RPMI7951 (cell line): ENCODE data around the gene ACSBG1. TPM values are rescaled to one million over a fixed set of nuclear protein-coding genes. Genes with fewer than 3 reads are reported as not detected.
A peak's percentile ranks its signal among the peaks of the same experiment; 100 is the strongest.
"Not testable (repeated sequence)": the region's sequence is repeated elsewhere in the genome, so short reads cannot be mapped to it uniquely, and the experiment has no call there.

Source experiments
- DNase-seq: peaks from one replicate; pipeline ENCODE4 v3.0.0-alpha.2; 2012; ENCODE audit warnings: low read depth
- total RNA-seq: library from RNA; depleted of rRNA; stranded (reverse); fragments of >200 nt; shearing (Covaris generic); gene quantifications from 2 replicates; pipeline ENCODE4 v1.2.3, GENCODE V29; 2014

ACSBG1 gene
- total RNA-seq, 1 experiment from 2014 or later = 0.24 TPM

DNA sequence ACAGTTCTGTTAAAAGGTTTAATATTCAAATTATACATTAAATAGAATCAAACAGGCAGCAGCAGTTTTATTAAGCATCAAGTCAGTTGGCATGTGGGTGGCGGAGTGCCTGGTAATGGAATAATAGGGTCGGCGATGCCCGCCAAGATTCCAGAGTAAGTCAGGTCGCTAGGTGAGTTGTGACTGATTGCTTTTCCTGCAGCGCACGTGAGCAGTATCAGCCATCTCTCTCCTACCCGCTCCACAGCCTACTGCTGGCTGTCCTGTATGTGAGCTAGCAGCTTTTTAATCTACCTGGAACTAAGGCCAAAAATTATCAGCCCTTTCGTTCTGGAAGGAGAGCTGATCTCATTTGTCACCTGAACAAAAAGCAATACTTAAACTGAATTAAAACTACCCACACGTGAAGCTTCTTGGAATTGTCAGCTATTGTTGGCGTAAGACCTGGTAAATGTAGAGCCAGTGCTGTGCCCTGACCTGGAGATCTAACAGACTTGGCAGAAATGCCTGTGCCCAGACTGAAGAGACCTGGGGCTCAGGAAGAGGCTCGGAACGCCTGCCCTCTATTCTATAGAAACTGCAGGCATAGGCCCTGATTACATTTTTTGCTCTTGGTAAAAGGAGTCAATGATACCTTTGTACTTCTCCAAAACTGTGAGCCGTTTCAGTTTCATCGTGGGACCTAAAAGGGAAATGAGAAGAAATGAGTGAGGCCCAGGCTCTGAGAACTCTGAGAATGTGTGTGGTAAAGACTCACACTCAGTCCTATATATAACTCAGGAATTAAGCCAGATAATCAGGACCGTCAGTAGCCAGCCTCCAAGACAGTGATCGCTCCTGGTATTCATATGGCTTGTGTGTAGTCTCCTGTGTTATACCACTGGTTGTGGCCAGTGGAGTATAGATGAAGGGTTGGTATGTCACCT, 63.3 kb downstream of the ACSBG1 start:
- no peak for DNase-seq

DNA sequence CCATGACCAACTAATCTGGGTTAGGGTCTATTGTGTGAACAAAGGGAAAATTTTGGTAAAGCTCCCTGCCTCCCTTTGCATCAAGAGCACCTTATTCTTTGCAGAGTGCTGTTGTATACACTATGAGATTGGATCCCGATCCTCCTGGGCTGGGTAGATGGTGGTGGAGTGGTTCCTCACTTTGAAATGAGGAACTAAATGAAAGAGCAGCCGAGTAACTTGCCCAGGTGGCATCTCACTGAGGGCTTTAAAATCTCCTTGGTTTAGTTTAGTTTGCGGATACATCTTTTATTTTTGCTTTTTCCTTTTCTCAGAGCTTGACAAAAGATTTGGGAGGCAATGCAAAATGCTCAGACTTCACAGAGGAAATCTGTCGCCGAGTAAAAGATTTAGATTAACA, 65.8 kb downstream of the ACSBG1 start:
- no peak for DNase-seq

DNA sequence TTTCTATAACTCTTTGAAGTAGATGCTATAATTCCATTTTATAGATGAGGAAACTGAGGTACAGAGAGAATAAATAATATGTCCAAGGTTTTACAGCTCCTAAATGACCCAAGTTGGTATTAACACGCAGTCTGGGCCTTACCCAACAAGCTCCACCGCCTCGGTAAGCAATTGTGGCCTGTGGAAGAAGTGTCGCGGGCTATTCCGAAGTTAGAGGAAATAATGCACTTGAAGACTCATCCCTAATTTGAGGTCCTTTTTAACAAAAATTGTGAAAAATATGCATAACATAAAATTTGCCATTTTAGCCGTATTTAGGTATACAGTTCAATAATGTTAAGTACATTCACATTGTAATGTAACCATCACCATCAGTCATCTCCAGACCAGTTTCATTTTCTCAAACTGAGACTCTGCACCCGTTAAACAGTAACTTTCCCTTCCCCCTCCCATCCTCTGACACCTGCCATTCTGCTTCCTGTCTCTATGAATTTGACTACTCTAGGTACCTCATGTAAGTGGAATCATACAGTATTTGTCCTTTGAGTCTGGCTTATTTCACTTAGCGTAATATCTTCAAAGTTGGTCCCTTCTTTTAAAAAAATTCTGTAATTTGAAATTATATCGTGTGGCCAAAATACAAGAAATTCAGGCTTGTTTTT, 67.0 kb downstream of the ACSBG1 start:
- no peak for DNase-seq

DNA sequence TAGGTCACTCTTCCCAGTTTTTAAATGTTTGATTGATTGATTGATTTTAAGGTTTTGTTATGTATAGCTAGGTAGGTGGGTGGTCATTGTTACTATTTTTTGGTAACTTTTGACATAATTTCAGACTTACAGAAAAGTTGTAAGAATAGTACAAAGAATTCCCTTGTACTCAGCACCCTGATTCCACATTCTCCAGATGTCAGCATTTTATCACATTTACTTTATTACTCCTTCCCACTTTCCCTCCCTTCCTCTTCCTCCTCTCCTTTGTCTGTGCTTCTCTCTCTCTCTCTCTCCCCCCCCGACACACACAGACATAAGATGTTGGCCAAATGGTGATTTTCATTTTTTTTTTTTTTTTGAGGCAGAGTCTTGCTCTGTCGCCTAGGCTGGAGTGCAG, 70.4 kb downstream of the ACSBG1 start:
- DNase-seq = no peak

DNA sequence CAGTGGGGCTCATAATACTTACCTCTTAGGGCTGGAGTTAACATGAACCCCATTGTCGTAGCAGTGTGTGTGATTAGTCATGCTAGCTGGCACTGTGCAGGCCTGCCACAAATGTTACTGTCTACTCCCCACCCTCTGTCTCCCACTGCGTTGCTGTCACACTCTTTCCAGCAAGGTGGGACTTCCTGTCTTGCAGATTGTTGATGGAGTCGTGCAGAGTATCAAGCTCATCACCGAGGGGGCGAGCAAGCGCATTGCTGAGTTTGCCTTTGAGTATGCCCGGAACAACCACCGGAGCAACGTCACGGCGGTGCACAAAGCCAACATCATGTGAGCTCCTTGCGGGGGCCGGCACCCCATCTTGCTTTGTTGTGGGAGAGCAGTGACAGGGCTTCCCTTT, 72.3 kb downstream of the ACSBG1 start:
- no peak for DNase-seq

DNA sequence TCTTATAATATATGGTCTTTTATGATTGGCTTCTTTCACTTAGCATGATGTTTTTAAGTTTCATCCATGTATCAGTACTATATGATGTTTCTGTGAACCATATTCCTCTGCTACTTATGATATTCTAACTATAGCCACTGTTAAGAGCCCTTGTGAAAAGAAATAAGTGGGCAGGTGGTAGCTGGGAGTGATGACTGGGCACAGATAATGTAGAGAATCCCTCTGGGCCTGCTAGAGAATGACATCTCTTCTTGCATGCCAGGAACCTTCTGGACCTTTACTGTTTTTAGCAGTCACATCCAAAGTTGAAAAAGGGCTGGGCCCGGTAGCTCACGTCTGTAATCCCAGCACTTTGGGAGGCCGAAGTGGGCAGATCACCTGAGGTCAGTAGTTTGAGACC, 75.0 kb downstream of the ACSBG1 start:
- DNase-seq = no peak

DNA sequence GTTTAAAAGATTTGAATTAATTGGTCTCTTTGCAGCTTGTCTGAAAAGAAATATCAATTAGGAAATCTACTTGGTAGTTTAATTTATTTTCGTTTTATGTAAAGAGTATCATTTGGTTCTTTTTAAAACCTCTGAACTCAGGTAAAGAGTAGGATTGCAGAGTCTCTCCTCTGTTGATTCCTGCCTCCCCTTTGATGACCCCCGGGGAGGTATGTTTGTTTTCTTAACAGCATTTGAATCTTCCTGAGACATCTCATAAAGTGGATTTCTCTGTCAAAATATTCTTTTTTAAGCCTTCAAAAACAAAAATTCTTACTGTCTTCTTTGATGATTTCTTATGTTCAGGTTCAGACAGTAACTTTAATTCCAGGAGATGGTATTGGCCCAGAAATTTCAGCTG, 77.2 kb downstream of the ACSBG1 start:
- DNase-seq = no peak

DNA sequence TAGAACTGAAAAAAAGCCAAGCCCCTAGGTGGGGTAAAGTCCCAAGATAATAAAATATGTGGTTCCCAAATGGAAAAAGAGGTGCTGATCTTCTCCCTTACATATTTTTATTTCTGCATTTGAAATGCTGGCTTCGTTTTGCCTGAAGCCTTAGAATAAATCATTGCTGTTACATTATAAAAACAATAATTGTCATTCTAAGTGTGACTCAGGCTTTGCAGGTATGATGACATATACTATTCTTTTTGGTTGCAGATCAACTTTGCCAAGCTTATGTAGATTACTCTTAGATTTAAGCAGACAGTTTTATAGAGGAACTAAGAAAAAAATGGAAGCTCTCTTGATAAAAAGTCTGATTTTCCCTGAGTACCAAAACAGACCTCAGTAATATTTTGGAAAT, 77.7 kb downstream of the ACSBG1 start:
- no peak for DNase-seq

DNA sequence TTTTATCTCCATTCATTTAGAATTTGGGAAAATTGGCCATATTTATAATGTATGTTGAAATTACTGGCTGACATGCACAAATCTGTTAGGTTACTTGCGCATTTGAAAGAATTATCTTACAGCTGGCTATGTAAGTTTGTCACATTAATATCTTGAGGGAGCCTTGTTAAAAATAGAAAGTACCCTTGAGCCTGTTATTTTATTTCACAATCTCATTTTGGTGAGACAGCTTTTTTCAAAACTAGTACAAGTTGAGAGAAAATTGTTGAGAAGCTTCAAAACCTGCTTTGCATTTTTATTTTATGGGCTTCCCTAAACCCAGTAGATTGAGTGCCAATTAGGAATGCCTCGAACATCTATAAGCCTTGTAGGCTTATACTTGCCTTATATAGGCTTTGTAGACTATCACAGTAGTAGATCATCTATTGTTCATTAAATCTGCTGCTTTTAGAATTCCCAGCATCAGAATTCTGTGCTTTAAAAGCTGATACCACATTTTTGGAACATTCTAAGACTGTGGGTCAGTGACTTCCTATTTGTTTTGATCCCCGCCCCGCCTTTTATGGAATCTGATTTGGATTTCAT, 78.9 kb downstream of the ACSBG1 start:
- no peak for DNase-seq

DNA sequence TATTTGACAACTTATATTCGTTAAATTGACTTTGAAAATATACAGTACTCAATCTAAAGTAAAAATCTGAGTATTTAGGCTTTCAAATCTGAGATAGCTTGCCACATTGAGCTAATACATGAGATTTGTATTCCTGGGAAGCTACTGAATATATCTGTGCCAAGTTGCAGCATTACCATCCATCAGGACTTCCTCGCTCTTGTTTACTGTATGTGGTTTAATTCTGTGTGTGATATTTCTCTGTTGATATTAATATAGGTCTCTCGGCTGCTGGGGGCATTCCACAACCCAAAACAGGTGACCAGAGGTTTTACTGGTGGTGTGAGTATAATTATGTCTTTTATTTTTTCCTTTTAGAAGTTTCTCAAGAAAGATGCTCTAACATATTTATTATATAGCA, 79.4 kb downstream of the ACSBG1 start:
- no peak for DNase-seq

DNA sequence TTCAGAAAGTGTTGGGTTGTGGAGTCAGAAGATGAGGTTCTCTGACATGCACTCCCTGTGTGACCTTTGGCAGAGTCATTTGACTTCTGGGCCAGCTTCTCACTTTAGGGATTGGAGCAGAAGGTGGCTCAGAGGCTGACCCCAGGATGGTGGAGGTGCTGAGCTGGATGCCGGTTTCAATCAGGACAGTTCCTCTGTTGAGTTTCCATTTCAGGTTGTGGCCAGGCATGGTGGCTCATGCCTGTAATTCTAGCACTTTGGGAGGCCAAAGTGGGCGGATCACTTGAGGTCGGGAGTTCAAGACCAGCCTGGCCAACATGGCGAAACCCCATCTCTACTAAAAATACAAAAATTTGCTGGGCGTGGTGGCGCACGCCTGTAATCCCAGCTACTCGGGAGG, 83.3 kb downstream of the ACSBG1 start:
- not testable (repeated sequence) for DNase-seq

DNA sequence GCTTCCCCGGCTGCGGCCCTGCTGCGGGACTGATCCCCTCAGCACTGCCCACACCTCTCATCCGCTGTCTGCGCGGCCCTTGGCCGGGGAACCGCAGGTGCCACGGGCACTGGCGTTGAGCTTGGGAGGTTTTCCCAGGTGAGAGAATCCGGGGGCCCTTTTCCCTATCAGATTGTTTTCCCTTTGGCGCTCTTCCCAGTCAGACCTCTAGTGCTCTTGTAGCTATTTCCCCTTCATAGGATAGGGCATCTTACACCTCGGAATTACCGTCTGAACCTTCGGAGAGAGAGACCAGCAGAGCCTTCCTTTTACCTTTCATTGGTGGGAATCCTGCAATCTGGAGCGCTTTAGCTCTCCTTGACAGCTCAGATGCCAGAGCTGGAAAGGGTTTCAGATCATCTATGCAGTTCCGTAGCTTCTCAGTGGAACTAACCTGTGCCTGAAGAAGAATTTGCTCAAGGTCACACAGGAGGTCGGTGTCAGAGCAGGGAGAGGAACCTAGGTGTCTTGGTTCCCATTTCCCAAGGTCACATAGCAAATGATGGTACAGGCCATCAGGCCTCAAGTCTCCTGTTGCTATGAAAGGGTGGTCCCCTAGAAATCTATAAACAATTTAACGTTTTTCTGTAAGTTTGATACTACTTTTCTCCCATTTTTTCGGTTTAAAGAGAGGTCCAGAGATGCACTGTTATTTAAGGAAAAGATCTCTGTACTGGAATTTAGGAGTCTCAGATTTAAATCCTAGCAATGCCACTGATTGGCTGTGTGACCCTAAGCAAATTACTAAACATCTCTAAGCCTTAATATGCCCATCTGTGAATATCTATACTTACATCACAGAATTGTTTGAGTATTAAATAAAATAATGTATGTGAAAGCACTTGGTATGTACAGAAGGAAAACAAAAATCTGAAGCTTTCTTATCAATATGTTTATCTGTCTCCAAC, 84.3 kb downstream of the ACSBG1 start:
- DNase-seq = no peak

DNA sequence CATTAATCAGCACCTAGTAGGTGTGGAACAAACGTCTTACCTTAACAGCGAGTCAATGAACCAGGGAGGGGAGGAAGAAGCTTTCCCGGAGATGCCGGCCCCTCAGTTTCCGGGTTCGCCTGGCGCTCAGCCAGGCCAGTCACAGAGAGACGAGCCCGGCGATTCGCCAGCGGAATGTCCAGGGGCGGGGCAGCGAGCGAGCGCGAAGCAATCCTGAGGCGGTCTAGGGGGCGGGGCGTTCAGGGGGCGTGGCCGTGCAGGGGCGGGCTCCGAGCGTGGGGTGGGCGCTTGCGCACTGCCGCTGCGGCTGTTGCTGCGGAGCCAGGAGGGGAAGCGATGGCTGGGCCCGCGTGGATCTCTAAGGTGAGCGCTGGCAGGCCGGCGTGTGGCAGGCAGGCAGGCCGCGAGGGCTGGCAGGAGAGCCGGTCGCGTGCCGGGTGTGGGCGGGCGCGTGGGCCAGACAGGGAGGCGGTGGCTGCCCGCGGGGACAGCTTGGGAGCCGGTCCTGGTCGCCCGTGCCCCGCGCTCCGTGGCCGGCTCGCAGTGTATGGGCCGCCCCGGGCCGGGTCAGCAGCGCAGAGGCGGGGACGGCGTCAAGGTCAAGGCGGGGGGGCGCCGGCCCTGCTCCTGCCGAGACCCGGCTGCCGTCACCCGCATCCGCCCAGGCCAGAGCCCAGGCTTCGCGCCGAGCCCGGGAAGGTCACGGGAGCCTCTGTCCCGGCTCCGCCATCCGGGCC, 85.1 kb downstream of the ACSBG1 start, which contains the start of gene IDH3A:
TSS of gene IDH3A (plus strand) at position 295 of the 737 bp plus-strand sequence. CDS start at position 337, 42 bp downstream.
- peak; percentile 94 for DNase-seq

DNA sequence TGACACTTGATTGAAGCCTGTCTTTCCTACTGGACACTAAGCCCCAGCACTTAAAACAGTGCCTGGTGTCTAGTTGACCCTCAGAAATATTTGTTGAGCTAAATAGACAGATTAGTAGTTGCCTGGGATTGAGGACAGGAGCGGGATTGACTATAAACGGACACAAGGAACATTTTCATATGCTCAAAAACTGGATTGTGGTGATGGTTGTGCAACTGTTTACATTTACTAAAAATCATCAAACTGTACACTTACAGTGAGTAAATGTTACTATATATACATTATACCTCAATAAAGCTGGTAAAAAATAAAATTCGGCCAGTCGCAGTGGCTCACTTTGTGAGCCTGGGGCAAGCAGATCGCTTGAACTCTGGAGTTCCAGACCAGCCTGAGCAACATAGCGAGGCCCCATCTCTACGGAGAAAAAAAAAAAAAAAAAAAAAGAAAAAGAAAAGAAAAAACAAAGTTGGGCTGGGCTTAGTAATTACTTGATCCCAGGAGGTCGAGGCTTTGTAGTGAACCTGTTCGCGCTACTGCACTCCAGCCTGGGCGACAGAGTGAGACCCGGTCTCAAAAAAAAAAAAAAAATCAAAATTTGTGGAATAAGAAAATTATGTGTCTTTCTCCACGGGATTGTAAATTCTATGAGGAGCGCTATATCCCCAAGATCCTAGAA, 85.8 kb downstream of the ACSBG1 start:
- DNase-seq = no peak

DNA sequence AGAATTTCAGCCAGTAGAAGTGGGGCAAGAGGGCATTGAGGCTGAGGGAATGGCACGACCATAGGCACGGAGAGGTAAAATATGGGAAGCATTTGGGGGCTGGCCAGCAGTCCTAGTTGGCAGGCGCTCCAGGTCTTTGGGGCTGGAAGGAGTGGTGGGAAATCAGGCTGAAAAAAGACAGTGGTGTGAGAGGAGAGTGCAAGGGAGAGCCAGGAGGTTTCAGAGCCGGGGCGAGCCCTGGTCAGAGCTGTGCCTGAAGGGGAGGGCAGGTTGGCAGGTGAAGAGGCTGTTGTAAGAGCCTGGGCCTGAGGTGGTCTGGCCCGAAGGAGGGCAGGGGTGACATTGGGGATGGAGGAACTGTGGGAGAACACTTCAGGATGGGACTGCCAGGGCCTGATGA, 86.8 kb downstream of the ACSBG1 start:
- no peak for DNase-seq

DNA sequence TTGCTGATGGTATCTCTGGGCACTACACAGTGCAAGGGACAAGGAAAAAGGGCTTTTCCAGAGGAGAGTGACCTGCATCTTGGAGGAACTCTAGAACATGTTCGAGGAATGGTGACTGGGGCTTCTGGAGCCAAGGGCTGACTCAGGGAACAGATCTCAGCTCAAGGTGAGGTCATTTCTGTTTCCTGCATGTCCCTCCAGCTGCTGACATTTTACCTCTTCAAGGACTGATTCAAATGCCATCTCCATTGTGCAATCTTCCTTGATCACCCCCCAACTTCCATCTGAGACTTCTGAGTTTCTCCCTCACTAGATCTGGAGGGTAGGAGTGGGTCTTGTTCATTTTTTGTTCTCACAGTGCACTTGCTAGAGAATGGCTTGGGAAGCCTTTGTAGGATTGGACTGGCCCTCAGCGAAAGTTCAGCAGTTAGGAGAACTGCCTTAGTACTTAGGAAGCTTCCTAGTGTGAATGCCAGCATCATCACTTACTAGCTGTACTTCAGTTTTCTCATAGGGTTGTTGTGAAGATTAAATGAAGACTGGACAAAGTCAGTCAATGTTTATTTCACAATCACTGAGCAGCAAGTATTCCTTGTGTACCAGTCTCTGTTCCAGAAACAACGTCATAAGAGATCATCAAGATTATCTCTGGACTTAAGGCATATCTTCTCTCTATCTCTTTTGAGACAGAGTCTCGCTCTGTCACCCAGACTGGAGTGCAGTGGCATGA, 87.8 kb downstream of the ACSBG1 start:
- no peak for DNase-seq

DNA sequence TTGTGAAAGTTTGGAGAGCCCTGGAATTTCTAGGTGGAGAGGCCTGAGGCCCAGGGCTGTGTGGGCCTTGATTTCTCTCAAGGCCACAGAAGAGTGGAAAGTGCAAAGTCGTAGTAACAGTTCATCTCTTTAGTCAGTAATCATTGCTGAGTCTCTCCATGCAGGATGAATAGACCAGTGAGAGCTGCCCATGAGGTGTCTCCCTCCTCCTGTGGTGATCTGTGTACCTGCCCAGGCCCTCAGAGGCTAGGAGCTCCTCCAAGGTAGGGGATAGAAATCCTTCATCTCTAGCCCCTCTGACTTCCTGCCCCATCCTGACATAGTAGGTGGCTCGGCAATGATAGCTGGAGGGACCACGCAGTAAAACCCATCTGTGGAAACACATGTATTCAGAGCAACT, 92.0 kb downstream of the ACSBG1 start:
- DNase-seq = no peak

DNA sequence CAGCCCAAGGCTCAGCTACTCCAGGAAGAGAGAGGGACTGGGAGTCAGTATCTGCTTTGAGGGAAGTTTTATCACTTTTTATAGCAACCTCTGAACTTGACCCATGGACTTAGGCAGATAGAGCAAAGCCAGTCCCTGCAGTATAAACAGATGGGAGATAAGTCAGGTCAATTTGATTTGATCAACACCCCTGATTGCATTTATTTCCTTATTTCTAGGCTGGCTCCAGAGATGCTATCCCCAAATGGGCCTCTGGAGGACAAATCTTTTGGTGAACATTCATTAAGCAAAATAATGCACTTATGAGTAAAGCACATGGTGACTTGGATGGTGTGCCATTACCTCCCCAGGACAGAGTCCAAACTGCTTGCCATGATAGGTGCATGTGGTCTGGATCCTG, 94.1 kb downstream of the ACSBG1 start:
- DNase-seq = no peak

DNA sequence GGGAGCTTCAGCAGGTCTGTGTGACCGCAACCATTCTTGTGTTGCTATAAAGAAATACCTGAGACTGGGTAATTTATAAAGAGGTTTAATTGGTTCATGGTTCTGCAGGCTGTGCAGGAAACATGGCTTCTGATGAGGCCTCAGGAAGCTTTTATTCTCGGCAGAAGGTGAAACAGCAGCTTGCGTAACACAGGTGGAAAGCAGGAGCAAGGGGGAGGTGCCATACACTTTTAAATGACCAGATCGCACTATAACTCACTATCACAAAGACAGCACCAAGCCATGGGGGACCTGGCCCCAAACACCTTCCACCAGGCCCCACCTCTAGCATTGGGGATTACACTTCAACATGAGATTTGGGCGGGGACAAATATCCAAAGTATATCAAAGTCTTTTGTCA, 94.8 kb downstream of the ACSBG1 start:
- DNase-seq = no peak

DNA sequence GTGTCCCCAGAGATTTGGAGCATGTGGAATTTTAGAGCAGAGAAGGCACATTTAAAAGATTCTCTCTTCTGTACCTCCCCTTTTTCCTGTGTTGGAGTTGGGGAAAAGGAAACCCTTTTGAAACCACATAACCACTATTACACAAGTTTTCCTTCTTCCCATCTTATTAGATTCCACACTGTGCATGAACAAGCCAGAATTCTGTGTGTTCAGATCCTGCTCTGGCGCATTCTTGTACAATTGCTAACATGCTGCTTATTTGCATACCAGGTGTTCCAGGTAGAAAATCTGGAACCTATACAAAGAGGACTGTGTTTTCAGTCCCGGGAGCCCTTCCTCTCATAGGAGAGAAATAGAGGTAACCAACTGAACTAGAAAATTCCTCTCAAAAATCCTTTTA, 100.6 kb downstream of the ACSBG1 start:
- DNase-seq = no peak
